Erythroblast (primary cell): ENCODE measurements around the gene MACROD2.

Source experiments
- GATA1 ChIP-seq: IDR thresholded peaks from 2 replicates; pipeline ENCODE4 v1.6.1; 2011; ENCODE audit warnings: low read depth, mild to moderate bottlenecking, control low read depth, low read length, moderate library complexity
- POLR2A ChIP-seq: IDR thresholded peaks from 2 replicates; pipeline ENCODE4 v1.6.1; 2011; ENCODE audit warnings: mild to moderate bottlenecking, low read length

DNA sequence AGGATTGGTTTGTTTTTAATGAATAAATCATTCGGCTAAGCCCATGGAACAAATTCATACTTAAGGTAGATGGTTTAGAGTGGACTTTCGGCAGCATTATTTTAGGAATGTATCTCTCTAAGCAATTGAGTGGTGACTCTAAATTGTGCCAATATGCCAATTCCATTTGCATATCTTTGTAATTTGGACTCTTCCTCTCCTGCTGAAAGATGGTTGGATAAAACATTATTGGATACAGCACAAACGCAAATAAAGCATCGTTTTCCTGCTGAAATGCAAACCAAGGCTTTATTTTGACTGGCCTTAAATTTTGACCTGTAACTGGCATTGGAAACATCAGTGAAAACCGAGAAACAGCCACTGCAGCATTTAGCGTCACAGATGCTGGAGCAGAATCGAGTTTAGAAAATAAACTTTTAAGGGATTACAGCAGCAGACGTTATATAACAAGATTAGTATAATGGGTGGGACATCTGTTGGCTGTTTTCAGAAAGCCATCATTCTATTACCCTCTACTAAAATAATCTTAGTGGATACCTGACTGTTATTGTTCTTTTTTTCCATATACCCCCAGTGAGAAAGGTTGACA lies 1852.0 kb downstream of the MACROD2 start:
- TF ChIP-seq POLR2A: no peak
- TF ChIP-seq GATA1: no peak
